NK-92 (cell line): ENCODE data around the gene APOC4.
"Not testable (repeated sequence)": the region's sequence is repeated elsewhere in the genome, so short reads cannot be mapped to it uniquely, and the experiment has no call there.

ENCODE experiments used
- DNase-seq: peaks from one replicate; lab custom pipeline; 2025; ENCODE audit not compliant: unreplicated experiment; lab: John Stamatoyannopoulos, UW

Gene APOC4

DNA sequence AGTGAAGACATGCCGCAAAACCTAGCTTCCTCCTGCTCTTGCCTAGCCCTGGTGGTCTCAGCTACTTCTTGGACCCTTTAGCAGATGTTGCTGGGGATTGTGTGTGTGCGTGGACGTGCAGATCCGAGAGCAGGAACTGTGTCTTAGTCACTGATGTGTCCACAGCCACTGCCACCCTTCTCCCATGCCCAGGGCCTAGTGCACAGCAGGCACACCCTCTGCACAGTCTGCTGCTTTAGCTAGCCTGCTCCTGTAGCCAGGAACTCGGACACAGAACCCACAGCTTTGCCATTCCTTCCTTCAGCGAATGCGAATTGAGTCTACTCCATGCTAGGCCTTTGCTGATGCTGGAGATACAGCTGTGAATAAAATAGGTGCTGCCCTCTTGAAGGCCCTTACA, 15.5 kb downstream of the APOC4 start:
- no peak for DNase-seq

DNA sequence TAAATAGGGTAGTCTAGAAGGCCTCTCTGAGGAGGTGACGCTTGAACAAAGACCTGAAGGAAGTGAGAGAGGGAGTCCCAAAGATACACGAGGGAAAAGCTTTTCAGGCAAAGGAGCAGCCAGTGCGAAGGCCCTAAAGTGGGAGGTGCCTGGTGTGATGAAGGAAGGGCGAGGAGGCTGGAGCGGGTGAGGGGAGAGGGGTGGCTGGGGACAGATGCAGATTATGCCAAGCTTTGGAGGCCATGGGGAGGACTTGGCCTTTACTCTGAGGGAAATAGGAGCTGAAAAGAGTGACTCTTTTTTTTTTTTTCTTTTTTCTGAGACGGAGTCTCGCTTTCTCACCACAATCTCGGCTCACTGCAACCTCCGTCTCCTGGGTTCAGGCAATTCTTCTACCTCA, 16.1 kb downstream of the APOC4 start:
- DNase-seq: no peak

DNA sequence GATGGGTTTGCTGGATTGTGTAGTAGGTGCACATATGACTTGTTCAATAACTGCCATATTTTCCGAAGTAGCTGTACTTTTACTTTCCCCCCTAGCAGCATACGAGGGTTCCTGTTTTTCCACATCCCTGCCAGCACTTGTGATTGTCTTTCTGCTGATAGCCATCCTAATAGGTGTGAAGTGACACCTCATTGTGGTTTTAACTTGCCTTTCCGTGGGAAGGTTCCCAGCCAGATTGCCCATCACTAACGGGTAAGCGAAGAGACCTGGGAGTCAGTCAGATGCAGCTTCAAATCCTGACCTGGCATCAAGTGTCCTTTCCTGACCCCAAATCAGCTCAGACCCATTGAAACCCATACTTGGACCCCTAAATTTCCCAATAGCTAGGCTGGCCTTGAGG, 17.7 kb downstream of the APOC4 start:
- DNase-seq: no peak

DNA sequence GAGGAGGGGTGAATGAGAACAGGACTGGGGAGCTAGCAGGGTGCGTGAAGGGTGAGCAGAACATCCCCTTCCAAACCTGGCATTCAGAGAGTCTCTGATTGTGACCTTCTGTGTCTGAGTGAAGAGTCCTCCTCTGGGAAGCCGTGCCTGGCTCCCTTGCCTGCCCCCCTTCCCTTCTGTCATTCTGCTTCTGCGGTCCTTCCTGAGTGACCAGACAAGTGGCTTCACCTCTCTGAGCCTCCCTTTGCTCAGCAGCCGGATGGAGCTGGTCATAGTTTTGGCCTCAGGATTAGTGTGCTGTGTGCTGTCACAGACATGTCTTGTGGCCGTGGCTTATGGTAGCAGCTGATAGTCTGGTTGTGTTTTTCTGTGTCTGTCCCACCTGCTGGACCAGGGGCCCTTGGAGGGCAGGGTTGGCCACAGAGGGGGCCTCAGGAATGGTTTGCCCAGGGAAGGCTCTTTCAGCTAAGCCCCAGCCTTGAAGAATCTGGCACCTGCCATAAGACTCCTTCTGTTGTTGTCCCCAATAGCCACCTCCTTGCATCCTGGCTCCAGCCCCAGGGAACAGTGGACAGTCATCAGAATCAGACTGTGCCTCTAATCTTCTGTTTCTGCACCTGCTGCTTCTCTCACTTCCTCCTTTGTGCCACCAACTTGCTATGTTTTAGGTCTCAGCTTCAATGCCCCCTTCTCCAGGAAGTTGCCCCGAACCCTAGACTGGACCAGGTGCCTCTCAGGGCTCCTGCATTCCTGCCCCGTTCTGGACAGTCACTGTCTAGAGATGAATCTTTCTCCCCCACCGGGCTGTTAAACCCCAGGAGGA, 19.1 kb downstream of the APOC4 start:
- no peak for DNase-seq

DNA sequence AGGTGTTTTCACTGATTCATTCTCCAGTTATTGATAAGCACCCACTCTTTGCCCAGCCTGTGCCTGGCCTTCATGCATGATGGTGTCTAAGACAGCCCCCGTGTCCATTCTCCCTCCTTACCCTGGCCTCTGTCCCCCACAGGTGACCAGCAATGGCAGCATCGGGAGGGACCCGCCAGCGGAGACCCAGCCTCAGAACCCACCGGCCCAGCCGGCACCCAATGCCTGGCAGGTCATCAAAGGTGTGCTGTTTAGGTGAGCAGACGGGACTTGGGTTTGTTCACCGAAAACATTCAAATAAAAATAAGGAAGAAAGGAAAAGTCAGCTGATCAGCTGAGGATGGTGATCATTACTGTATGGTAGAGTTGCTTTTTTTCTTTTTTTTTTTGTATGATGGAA, 19.8 kb downstream of the APOC4 start:
- DNase-seq: no peak

DNA sequence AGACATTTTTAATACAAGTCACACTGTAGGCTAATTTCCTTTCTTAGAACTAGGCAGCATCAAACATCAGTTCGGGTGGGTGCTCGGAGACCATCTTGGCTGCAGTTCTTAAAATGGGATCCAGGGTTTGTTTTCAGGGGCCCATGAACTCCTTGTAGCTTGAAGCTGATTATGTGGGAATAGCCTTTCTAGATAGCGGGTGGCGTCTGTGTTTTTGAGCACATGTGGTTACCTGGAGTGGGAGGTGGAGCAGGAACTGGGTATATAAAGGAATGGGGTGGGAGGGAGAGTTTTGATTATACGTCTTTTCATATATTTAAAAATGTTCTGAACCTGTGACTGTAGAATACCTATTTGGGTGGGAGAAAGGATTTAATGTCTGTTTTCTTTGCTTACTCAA, 26.1 kb downstream of the APOC4 start:
- DNase-seq: no peak

DNA sequence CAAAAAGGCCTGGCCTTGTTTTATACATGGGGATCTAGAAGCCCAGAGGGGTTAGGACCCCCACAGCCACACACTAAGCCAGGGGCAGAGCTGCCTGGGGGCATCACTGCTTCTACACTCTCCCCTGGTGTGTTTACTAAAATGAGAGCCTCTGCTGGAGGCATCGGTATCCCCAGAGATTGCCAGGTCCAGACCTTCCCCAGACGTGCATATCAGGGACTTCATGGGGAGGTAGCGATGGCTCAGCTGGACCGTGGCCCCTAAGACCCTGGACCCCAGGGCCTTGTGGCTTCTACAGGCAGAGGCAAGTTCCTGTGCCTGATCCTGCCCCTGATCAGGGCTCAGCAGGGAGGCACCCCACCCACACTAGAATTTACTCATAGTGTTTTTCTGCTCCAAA, 26.6 kb downstream of the APOC4 start:
- no peak for DNase-seq

DNA sequence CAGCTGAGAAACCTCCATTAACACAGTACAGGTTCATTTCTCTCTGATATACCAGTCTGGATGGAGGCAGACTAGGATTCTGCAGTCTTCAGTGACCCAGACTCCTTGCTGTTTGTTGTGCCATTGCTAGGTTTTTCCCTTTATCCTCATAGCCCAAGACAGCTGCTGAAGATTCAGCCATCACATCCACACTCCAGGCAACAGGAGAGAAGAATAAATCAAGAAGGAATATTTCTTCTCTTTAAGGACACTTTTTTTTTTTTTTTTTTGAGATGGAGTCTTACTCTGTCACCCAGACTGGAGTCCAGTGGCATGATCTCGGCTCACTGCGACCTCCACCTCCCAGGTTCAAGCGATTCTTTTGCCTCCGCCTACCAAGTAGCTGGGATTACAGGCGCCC, 27.4 kb downstream of the APOC4 start:
- no peak for DNase-seq

DNA sequence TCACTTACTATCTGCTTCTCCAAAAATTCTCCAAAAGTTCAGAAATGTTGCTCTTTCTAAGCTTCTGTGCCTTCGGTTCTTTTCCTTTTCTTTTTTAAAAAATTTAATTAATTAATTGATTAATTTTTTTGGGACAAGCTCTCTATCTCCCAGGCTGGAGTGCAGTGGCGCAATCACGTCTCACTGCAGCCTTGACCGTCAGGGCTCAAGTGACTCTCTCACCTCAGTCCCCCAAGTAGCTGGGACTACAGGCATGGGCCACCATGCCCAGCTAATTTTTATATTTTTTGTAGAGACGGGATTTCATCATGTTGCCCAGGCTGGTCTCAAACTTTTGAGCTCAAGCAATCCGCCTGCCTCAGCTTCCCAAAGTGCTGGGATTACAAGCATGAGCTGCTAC, 29.4 kb downstream of the APOC4 start:
- DNase-seq: not testable (repeated sequence)

DNA sequence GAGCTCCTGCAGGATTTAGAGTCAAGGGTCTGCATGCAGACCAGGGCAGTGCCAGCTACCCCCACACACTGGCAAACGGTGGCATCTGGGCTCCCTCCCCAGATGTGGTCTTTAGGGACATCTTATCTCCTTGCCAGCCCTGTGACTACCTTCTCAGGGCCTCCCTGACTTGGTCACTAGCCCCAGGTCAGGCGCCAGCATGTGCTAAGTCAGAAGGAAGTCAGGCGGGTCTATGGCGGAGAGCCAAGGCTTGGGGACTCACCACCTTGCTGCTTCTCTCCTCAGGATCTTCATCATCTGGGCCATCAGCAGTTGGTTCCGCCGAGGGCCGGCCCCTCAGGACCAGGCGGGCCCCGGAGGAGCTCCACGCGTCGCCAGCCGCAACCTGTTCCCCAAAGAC, 30.8 kb downstream of the APOC4 start:
- no peak for DNase-seq

DNA sequence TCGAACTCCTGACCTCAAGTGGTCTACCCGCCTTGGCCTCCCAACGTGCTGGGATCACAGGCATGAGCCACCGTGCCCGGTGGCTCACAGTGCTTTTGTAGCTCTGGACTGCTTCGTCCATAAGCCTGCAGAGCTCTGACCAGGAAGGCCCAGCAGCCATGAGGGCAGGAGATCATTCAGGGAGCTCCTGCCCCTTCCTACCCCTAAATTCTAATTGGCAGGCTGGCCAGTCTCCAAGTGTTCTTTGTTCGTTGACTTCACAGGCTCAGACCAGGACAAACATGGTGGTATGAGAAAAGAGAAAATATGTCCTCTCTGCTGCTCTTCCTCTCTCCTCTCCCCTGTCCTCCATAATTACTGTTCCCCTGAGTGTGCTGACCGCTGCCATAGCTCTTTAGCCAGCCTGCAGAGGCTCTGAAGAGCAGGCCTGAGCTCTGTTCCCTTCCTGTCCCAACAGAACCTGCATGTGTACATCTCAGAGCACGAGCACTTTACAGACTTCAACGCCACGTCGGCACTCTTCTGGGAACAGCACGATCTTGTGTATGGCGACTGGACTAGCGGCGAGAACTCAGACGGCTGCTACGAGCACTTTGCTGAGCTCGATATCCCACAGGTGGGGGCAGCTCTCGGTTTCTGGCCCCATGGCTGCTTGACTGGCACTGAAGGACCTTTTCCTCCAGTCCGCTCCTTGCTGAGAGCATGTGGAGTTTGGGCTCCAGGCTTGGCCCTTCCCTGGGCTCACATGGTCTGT, 32.1 kb downstream of the APOC4 start:
- DNase-seq: no peak

DNA sequence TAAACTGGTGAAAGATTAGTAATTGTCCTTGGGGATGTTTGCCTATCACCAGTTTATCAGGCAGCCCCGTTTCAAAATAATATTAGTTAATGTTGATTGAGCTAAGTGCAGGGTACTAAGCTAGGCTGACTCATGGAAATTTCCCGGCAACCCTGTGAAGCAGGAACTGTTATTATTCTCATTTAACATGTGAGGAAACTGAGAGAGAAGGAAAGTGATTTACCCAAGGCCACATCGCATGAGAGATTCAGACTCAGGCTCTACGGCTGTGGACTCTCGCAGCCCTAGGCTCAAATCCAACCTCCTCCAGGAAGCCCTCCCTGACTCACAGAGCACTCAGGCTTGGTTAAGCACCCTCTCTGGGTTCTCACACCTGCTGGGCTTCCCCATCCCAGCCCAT, 32.8 kb downstream of the APOC4 start:
- no peak for DNase-seq

DNA sequence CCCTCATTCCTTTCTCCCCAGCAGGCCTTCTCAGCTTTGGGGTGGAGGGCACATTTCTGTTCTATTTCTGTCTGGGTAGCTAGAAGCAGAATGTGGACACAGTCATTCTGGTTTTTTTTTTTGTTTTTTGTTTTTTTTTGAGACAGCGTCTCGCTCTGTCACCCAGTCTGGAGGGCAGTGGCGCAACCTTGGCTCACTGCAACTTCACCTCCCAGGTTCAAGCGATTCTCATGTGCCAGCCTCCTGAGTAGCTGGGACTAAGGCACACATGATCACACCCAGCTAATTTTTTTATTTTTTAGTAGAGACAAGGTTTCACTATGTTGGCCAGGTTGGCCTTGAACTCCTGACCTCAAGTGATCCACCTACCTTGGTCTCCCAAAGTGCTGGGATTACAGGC, 33.4 kb downstream of the APOC4 start:
- no peak for DNase-seq

DNA sequence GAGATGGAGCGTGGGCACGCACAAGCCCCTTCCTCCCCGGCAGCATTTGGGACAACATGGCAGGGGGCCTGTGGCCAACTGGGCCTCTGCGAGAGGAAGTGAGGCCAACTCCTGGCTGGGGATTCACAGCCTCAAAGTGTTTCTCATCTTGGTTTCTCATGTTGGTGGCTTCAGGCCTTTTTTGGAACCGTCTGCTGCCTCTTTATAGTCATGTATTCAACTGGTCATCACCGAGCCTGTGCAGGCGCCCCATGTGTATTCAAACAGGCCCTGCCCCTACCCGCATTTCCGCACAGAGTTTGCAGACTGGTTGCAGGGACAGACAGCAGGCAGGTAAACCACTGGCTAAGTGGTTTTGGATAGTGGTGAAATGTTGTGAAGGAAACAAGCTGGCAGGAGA, 42.0 kb downstream of the APOC4 start:
- no peak for DNase-seq

DNA sequence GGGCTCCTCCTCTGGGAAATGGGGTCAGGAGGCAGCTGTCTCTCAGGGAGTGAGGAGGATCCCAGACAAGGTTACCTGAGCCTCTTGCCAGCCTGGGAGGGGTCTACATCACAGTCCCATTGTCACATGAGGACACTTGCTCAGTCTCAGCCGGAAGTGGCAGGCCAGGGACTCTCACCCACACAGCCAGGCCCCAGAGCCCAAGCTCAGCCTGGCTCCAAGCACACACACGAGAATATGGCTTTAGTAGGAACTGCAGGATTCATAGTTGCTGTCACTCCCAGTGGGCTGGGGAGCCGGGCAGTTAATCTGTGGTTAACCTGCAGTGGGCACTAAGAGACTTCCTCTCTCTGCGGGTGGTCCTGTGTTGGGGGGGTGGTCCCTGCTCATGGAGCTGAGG, 43.4 kb downstream of the APOC4 start:
- DNase-seq: no peak

DNA sequence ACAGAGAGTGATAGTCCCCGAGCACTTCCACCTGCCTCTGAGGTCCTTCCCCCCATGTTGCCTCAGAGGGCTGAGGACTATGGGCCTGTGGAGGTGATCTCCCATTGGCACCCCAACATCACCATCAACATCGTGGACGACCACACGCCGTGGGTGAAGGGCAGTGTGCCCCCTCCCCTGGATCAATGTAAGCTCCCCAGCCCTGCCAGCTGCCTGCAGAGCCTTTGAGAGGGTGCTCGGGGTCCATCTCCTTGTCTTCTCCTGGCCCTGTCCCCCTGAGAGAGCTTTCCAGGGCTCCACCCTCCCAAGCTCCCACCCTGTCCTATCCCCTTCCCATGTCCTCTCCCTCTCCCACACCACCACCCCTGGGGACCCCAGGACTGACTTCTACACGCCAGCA, 44.4 kb downstream of the APOC4 start:
- no peak for DNase-seq

DNA sequence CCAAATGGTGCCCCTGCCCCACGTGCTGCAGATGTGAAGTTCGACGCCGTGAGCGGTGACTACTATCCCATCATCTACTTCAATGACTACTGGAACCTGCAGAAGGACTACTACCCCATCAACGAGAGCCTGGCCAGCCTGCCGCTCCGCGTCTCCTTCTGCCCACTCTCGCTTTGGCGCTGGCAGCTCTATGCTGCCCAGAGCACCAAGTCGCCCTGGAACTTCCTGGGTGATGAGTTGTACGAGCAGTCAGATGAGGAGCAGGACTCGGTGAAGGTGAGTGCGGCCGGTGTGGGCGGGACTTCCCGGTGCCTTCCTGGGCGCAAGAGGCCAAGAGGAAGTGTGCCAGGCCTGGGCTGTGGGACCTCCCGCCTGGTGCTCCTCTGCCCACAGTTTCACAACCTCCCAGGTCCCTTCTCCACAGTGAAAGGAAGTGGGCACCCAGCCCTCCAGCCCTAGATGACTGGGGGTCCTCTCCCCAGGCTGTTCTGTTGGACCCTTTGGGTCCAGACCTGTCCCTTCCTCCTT, 45.2 kb downstream of the APOC4 start:
- no peak for DNase-seq

DNA sequence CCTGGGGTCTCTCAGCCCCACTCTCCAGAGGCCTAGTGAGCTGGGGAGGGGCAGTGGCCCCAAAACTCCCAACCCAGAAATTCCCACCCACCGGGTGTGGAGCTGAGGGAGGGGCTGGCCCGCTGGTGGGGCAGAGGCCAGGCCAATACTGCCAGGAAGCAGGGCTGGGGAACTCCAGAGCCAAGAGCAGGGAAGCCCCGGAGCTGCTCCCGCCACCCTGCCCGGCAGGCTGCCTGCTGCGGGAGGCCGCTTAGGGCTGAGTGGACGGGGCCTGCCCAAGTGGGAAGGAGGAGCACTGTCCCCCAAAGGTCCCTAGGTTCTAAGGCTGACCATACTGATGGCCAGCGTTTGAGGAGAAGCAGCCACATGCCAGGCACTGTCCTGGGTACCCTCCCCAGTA, 46.2 kb downstream of the APOC4 start:
- DNase-seq: no peak

DNA sequence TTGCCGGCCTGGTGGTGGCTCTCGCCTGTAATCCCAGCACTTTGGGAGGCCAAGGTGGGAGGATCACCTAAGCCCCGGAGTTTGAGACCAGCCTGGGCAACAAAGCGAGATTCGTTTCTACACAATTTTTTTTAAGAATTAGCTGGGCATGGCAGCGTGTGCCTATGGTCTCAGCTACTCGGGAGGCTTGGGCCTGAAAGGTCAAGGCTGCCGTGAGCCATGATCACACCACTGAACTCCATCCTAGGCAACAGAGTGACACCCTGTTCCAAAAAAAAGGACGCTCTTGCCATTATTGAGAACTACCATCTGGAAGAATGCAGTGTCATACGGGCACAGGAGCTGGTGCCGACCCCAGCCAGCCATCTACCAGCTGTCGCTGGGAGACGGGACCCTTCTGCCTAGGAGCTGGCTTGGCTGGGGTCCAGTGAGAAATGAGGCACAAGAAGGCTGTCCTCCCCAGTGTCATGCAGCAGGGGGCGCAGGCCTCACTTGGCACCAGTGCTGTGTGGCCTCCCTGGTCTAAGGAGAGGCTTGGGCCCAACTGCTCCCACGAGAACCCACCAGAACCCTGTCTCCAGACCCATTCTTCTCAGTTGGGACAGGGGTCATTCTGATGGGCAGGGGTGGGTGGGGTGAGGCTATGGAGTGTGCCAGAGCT, 47.0 kb downstream of the APOC4 start:
- no peak for DNase-seq

DNA sequence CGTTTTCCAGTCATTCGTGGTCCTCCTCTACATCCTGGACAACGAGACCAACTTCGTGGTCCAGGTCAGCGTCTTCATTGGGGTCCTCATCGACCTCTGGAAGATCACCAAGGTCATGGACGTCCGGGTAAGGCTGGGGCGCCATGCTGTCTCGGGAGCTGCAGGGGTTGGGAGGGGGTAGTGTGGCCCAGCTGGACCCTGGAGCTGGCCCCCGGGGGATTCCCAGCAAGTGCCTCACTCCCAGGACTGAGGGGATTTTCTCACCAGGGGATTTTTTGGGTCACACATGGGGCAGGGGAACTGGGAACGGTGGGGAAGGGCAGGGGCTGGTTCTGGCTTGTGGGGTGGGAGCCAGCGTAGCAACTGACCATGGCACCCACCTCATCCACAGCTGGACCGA, 48.4 kb downstream of the APOC4 start:
- no peak for DNase-seq

DNA sequence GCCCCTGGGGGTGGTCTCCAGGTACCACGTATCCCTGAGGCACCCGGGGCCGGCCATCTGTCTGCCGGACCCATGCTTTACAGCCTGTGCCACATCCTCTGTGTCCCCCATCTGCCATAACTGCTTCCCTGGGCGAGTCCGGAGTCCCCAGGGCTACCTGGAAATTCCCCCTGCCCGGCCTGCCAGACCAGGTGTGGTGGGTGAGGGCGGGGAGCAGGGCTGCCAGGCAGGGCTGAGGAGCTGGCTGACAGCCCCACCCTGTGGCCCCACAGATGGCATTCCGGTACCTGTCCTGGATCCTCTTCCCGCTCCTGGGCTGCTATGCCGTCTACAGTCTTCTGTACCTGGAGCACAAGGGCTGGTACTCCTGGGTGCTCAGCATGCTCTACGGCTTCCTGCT, 48.9 kb downstream of the APOC4 start:
- no peak for DNase-seq
